Spleen (tissue), 11 donors: ENCODE data around the gene PCMT1. TPM values are rescaled to one million over a fixed set of nuclear protein-coding genes. Genes with fewer than 3 reads are reported as not detected.

ENCODE experiments used
- DNase-seq: peaks from one replicate; pipeline ENCODE4 v3.0.0-alpha.2; 2020
- H3K27ac ChIP-seq, 8 donors: fragments of 200-600 bp; sonication (generic) in 7 of 8; 1 replicate in 4 of 8; 2 replicates in 4 of 8; pipeline versions ENCODE4 v1.5.0 to v1.8.0; 2016 to 2021; ENCODE audit warnings: inconsistent platforms in 4 of 8, mild to moderate bottlenecking in 4 of 8, moderate library complexity in 1 of 8
- H3K27me3 ChIP-seq, 7 donors: fragments of 200-600 bp; sonication (generic) in 6 of 7; replicated peaks in 1 of 7; 1 replicate in 4 of 7; 2 replicates in 3 of 7; pipeline versions ENCODE4 v1.5.0 to v1.8.0; 2016 to 2021; ENCODE audit warnings: inconsistent platforms in 3 of 7, mild to moderate bottlenecking in 1 of 7
- H3K36me3 ChIP-seq, 6 donors: fragments of 200-600 bp; sonication (generic) in 5 of 6; 1 replicate in 4 of 6; 2 replicates in 2 of 6; pipeline versions ENCODE4 v1.5.0 to v1.8.0; 2016 to 2021; ENCODE audit warnings: inconsistent platforms in 2 of 6
- H3K4me1 ChIP-seq, 6 donors: fragments of 200-600 bp; sonication (generic) in 5 of 6; 1 replicate in 3 of 6; 2 replicates in 3 of 6; pipeline versions ENCODE4 v1.5.0 to v1.8.0; 2016 to 2021; ENCODE audit warnings: inconsistent platforms in 3 of 6
- H3K4me3 ChIP-seq, 8 donors: fragments of 200-600 bp; sonication (generic) in 7 of 8; 1 replicate in 4 of 8; 2 replicates in 4 of 8; pipeline versions ENCODE4 v1.5.0 to v1.8.0; 2016 to 2021; ENCODE audit warnings: inconsistent platforms in 4 of 8, mild to moderate bottlenecking in 4 of 8, moderate library complexity in 2 of 8
- H3K9me3 ChIP-seq, 8 donors: fragments of 200-600 bp; sonication (generic) in 7 of 8; 1 replicate in 4 of 8; 2 replicates in 4 of 8; pipeline versions ENCODE4 v1.5.0 to v1.8.0; 2016 to 2021; ENCODE audit warnings: inconsistent platforms in 4 of 8
- POLR2A ChIP-seq, 3 donors: fragments of 450-650 bp; IDR thresholded peaks; one replicate each; pipeline ENCODE4 v1.5.1; 2017; ENCODE audit warnings: antibody characterized with exemption in 3 of 3, mild to moderate bottlenecking in 1 of 3
- POLR2AphosphoS5 ChIP-seq, 3 donors: sonication (generic); formaldehyde crosslinking; IDR thresholded peaks; one replicate each; pipeline ENCODE4 v1.5.1; 2017; ENCODE audit warnings: antibody characterized with exemption in 3 of 3
- WGBS, 5 donors: extraction: QIAGEN DNeasy Blood & Tissue Kit in 3 of 5; methylation state at CpG; one replicate each; pipeline versions ENCODE4 v1.1.5 to v1.1.7; 2013 to 2018; 5-methylcytosine and 5-hydroxymethylcytosine counted together
- intact Hi-C: fragments of 100-400 bp; cut with DNase I; formaldehyde crosslinking; loops from one replicate; pipeline ENCODE4 v1.15.0; 2023; ENCODE audit warnings: low total_unique reads
- polyA plus RNA-seq, 3 donors: library from polyadenylated mRNA; stranded (reverse); fragments of 200-250 nt; gene quantifications; one replicate each; pipeline ENCODE4 v1.2.1, GENCODE V29; 2013
- total RNA-seq, 7 donors: library from RNA; depleted of rRNA in 3 of 7; stranded (reverse); fragments of >200 nt in 3 of 7; fragmentation: NEBNext Ultra II Directional in 4 of 7; extraction: Animal tissue kit (Norgen Biotek cat#: 25700) in 4 of 7; gene quantifications; one replicate each; pipeline versions ENCODE4 v1.1.0 to v1.2.1, GENCODE V29; 2016 to 2021
- TF ChIP-seq, protein P1 (sequence below), 11 experiments: fragments of 200-600 bp in 7 of 11; fragments of 450-650 bp in 4 of 11; sonication (generic) in 4 of 11; IDR thresholded peaks in 8 of 11; conservative IDR thresholded peaks in 3 of 11; 1 replicate in 7 of 11; 2 replicates in 4 of 11; pipeline versions ENCODE4 v1.4.0 to v1.8.0; 2016 to 2021; ENCODE audit warnings: antibody characterized with exemption in 11 of 11, inconsistent platforms in 4 of 11, mild to moderate bottlenecking in 1 of 11
- donor health status: healthy with polysubstance abuse.
- donor health status: DM: no; HTN: no; CAD: no; lungs with moderate emphysema.
- donor health status: DM: no; HTN: no; CAD: no.
- donor health status: Bipolar disorder and iron deficiency.
- donor health status: healthy.
- donor health status: DM: no; HTN: no; CAD: no.
- donor health status: DM: yes; HTN: yes; CAD: no.

The PCMT1 gene
- total and polyA plus RNA-seq, 10 donors, result 22.0 to 66.7 (median 49.2) TPM

DNA sequence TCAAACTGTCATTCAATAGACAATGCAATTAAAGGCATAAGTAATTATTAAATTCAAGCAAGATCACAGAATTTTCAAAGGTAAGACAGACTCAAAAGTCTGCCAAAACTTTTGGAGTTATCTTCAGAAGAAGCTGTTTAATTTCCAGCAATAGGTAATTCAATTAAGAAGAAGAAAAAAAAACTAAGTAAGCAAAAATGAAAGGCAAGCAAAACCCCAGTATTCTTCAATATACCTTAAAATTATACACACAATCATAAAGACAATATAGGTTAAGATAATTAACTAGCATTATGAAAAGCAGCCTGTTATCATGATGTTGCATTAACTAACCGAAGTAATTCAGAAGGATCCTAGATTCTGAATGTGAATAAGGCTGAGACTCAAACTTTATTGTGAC lies 35.1 kb upstream of the PCMT1 start:
- no peak for DNase-seq
- WGBS, 5 donors, result 90 to 98% (median 93%) methylated on average over 1 of the region's 1 CpG
- intact Hi-C loops, result loop anchor here (10.0 kb wide), 2 partner anchors 70 to 150 kb away; partner anchors contain the start of genes GINM1 and KATNA1
- Histone ChIP-seq H3K4me3 (no peak overlapping the region), H3K36me3 (peaks cover 0 to 13% (median 2%) of the 10 kb centered on the region in 6 donors), H3K4me1 (peaks cover 23 to 90% (median 71%) of the 10 kb centered on the region in 6 donors), H3K9me3 (no peaks in the 10 kb centered on the region), H3K27ac (no peak overlapping the region), H3K27me3 (no peaks in the 10 kb centered on the region)
- TF ChIP-seq, protein P1, sequence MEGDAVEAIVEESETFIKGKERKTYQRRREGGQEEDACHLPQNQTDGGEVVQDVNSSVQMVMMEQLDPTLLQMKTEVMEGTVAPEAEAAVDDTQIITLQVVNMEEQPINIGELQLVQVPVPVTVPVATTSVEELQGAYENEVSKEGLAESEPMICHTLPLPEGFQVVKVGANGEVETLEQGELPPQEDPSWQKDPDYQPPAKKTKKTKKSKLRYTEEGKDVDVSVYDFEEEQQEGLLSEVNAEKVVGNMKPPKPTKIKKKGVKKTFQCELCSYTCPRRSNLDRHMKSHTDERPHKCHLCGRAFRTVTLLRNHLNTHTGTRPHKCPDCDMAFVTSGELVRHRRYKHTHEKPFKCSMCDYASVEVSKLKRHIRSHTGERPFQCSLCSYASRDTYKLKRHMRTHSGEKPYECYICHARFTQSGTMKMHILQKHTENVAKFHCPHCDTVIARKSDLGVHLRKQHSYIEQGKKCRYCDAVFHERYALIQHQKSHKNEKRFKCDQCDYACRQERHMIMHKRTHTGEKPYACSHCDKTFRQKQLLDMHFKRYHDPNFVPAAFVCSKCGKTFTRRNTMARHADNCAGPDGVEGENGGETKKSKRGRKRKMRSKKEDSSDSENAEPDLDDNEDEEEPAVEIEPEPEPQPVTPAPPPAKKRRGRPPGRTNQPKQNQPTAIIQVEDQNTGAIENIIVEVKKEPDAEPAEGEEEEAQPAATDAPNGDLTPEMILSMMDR (IDR thresholded peaks at IDR 0.05 in 8 of 11, conservative IDR thresholded peaks at IDR 0.05 in 3 of 11), result no peak
- TF ChIP-seq POLR2A (IDR thresholded peaks at IDR 0.05) (no peak), POLR2AphosphoS5 (IDR thresholded peaks at IDR 0.05) (no peak)

DNA sequence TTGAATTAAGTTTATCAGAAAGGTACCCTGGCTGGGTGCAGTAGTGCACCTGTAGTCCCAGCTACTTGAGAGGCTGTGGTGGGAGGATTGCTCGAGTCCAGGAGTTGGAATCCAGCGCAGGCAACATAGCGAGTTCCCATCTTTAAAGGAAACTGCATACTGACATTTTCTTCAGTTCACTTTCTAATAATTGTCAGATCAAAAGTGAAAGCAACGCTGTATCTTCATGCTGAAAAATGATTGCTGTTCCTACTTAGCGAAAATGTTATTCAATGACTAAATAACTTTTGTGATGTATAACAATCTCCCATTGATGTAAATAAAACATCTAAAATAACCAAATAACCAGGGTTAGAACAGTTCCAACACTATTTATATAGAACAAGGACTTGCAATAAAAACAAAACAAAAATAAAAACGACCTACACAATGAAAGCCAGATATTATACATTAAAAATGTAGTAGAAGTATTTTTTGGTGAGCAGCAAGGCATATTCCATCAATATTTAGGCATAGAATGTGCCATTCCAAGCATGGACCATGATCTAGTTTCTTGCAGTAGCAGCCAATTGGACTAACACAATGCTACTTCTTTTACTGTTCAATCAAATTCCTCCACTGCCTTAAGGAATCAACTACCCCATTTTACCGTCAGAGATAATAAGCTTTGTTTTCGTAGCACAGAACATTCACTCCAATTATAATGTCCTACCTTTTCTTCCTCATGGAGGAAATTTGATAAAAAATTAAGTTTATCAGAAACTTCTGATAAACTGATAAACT lies 33.2 kb upstream of the PCMT1 start:
- Histone ChIP-seq H3K9me3 (no peaks in the 10 kb centered on the region), H3K36me3 (peaks cover 0 to 13% (median 2%) of the 10 kb centered on the region in 6 donors), H3K4me1 (peaks cover 14 to 71% (median 55%) of the 10 kb centered on the region in 6 donors), H3K4me3 (peak overlapping the region; percentile 79 to 98 (median 88)), H3K27me3 (no peaks in the 10 kb centered on the region), H3K27ac (peak overlapping the region in 7 of 8 donors; percentile 97 to 99 (median 98))
- no peak for DNase-seq
- TF ChIP-seq, protein P1 (IDR thresholded peaks at IDR 0.05 in 8 of 11, conservative IDR thresholded peaks at IDR 0.05 in 3 of 11), result no peak
- no peak for TF ChIP-seq POLR2A (IDR thresholded peaks at IDR 0.05)
- no peak for TF ChIP-seq POLR2AphosphoS5 (IDR thresholded peaks at IDR 0.05)
- intact Hi-C loops, result loop anchor here (10.0 kb wide), 2 partner anchors 72 to 152 kb away; partner anchors contain the start of genes GINM1 and KATNA1
- WGBS, 5 donors, result 3 to 7% (median 5%) methylated on average over 8 of the region's 8 CpGs

DNA sequence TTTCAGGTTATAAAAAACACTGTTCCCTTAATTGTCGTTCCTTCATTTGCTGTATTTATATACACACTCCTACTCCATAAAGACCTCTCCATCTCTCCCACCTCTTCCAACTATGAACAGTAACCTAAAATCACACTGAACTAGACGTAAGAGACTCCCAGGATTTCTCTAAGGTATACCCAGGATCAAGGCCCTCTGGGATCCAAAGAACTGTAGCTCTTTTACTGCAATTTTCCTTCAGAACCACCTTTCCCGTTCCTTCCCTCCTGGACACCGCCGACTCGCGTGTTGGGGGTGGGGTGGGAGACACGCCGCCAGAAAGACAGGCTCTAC lies 32.3 kb upstream of the PCMT1 start:
- Histone ChIP-seq H3K9me3 (no peaks in the 10 kb centered on the region), H3K4me3 (peak overlapping the region; percentile 79 to 98 (median 88)), H3K27me3 (no peaks in the 10 kb centered on the region), H3K36me3 (peaks cover 0 to 7% (median 2%) of the 10 kb centered on the region in 6 donors), H3K27ac (peak overlapping the region; percentile 97 to 99 (median 98)), H3K4me1 (peaks cover 14 to 62% (median 49%) of the 10 kb centered on the region in 6 donors)
- 0 to 1% (median 0%) methylated on average over 9 of the region's 9 CpGs for WGBS, 5 donors
- TF ChIP-seq POLR2A (IDR thresholded peaks at IDR 0.05), result no peak
- TF ChIP-seq, protein P1 (IDR thresholded peaks at IDR 0.05 in 8 of 11, conservative IDR thresholded peaks at IDR 0.05 in 3 of 11), result no peak
- TF ChIP-seq POLR2AphosphoS5 (IDR thresholded peaks at IDR 0.05), result no peak
- no peak for DNase-seq
- intact Hi-C loops, result loop anchor here (10.0 kb wide), 2 partner anchors 72 to 152 kb away; partner anchors contain the start of genes GINM1 and KATNA1
